HFFc6 (cell line): ENCODE results near the gene LRP3. TPM values are rescaled to one million over a fixed set of nuclear protein-coding genes. Genes with fewer than 3 reads are reported as not detected.

Source experiments
- DNase-seq: peaks from one replicate; pipeline ENCODE4 v3.0.0-alpha.2; 2018
- H3K27ac Mint-ChIP-seq: 2 replicates; pipeline ENCODE4 v1.8.0; 2020; ENCODE audit warnings: mild to moderate bottlenecking, mixed read lengths
- H3K27me3 Mint-ChIP-seq: 2 replicates; pipeline ENCODE4 v1.8.0; 2021; ENCODE audit warnings: mild to moderate bottlenecking, moderate library complexity, mixed read lengths; ENCODE audit not compliant: insufficient read depth
- H3K36me3 Mint-ChIP-seq: 2 replicates; pipeline ENCODE4 v1.8.0; 2021; ENCODE audit warnings: low read depth, mixed read lengths
- H3K4me1 Mint-ChIP-seq: 2 replicates; pipeline ENCODE4 v1.8.0; 2020; ENCODE audit warnings: low read depth, mixed read lengths
- H3K4me3 Mint-ChIP-seq: 2 replicates; pipeline ENCODE4 v1.8.0; 2020; ENCODE audit warnings: mild to moderate bottlenecking, moderate library complexity, mixed read lengths
- H3K9me3 Mint-ChIP-seq: 2 replicates; pipeline ENCODE4 v1.8.0; 2020; ENCODE audit warnings: mild to moderate bottlenecking, mixed read lengths
- CTCF ChIP-seq: fragments of 200-600 bp; sonication (generic); IDR thresholded peaks from 2 replicates; pipeline ENCODE4 v1.5.0; 2021; ENCODE audit warnings: antibody characterized with exemption, mild to moderate bottlenecking
- total RNA-seq, 6 experiments: library from RNA; stranded (reverse); fragmentation: NEBNext Ultra II Directional; extraction: Animal tissue kit (Norgen Biotek cat#: 25700); gene quantifications; 2 replicates in 1 of 6; 3 replicates in 5 of 6; pipeline ENCODE4 v1.2.3, GENCODE V29; 2021

Gene LRP3
- total RNA-seq, 6 experiments from 2014 or later: 1.9 to 17.7 (median 2.4) TPM

GRCh38 chr19:33156334-33156733, 37.8 kb upstream of the LRP3 start:
- Mint-ChIP-seq H3K4me3 (no peak overlapping the region), H3K27me3 (peaks cover 5% of the 10 kb centered on the region), H3K4me1 (peaks cover 7% of the 10 kb centered on the region), H3K9me3 (no peaks in the 10 kb centered on the region), H3K27ac (no peak overlapping the region), H3K36me3 (no peaks in the 10 kb centered on the region)
- peak; percentile 50 for DNase-seq
- no peak for TF ChIP-seq CTCF

- peaks cover 7% of the 10 kb centered on the region for H3K4me1 Mint-ChIP-seq
- no peaks in the 10 kb centered on the region for H3K36me3 Mint-ChIP-seq
- no peak for TF ChIP-seq CTCF
- H3K9me3 Mint-ChIP-seq: no peaks in the 10 kb centered on the region
- no peak for DNase-seq
- H3K27me3 Mint-ChIP-seq: peaks cover 1% of the 10 kb centered on the region
- H3K27ac Mint-ChIP-seq: no peak overlapping the region
- no peak overlapping the region for H3K4me3 Mint-ChIP-seq
These were observed 36.2 kb upstream of the LRP3 start for GRCh38 chr19:33157906-33158305.

GRCh38 chr19:33158365-33158764, 35.8 kb upstream of the LRP3 start:
- no peak for DNase-seq
- Mint-ChIP-seq H3K4me3 (no peak overlapping the region), H3K27me3 (peaks cover 1% of the 10 kb centered on the region), H3K4me1 (peaks cover 7% of the 10 kb centered on the region), H3K27ac (no peak overlapping the region), H3K36me3 (no peaks in the 10 kb centered on the region), H3K9me3 (no peaks in the 10 kb centered on the region)
- TF ChIP-seq CTCF: no peak

GRCh38 chr19:33159149-33159548, 35.0 kb upstream of the LRP3 start:
- H3K27me3 Mint-ChIP-seq: peaks cover 1% of the 10 kb centered on the region
- DNase-seq: no peak
- H3K4me3 Mint-ChIP-seq: no peak overlapping the region
- no peak for TF ChIP-seq CTCF
- no peak overlapping the region for H3K27ac Mint-ChIP-seq
- H3K36me3 Mint-ChIP-seq: no peaks in the 10 kb centered on the region
- H3K9me3 Mint-ChIP-seq: no peaks in the 10 kb centered on the region
- H3K4me1 Mint-ChIP-seq: peaks cover 7% of the 10 kb centered on the region

GRCh38 chr19:33159893-33160292, 34.2 kb upstream of the LRP3 start:
- no peak overlapping the region for H3K27ac Mint-ChIP-seq

More at GRCh38 chr19:33159893-33160292, 34.2 kb upstream of the LRP3 start:
- Mint-ChIP-seq H3K36me3 (no peaks in the 10 kb centered on the region), H3K27me3 (peaks cover 1% of the 10 kb centered on the region), H3K4me3 (no peak overlapping the region), H3K4me1 (peaks cover 7% of the 10 kb centered on the region), H3K9me3 (no peaks in the 10 kb centered on the region)
- DNase-seq: no peak
- no peak for TF ChIP-seq CTCF
